Measurements from ENCODE around the gene AJAP1.

DNA sequence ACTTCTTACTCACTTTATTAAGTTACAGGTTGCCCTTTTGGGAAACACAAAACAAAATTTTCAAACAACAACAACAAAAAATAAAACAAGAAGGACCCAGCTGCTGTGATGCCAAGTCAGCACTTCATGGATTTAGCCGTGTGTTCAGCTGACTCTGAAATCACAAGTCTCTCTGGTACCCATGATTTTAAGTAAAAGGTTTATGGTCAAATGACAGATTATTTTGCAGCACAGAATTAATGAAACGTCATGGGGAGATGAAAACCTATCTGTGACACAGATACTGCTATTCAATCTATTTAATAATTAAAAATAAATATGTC, 7.1 kb downstream of the AJAP1 start:
- TF ChIP-seq, protein P1, sequence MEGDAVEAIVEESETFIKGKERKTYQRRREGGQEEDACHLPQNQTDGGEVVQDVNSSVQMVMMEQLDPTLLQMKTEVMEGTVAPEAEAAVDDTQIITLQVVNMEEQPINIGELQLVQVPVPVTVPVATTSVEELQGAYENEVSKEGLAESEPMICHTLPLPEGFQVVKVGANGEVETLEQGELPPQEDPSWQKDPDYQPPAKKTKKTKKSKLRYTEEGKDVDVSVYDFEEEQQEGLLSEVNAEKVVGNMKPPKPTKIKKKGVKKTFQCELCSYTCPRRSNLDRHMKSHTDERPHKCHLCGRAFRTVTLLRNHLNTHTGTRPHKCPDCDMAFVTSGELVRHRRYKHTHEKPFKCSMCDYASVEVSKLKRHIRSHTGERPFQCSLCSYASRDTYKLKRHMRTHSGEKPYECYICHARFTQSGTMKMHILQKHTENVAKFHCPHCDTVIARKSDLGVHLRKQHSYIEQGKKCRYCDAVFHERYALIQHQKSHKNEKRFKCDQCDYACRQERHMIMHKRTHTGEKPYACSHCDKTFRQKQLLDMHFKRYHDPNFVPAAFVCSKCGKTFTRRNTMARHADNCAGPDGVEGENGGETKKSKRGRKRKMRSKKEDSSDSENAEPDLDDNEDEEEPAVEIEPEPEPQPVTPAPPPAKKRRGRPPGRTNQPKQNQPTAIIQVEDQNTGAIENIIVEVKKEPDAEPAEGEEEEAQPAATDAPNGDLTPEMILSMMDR (IDR thresholded peaks at IDR 0.05), result no peak
- TF ChIP-seq POLR2AphosphoS5 (IDR thresholded peaks at IDR 0.05; ENCODE audit: low read depth, low read length) (no peak), TCF7L2 (IDR thresholded peaks at IDR 0.05; ENCODE audit: low read depth, low read length) (no peak), SIN3A (IDR thresholded peaks at IDR 0.05; ENCODE audit: borderline replicate concordance, insufficient read depth, low read depth, low read length) (no peak)
- TF ChIP-seq, protein P2, sequence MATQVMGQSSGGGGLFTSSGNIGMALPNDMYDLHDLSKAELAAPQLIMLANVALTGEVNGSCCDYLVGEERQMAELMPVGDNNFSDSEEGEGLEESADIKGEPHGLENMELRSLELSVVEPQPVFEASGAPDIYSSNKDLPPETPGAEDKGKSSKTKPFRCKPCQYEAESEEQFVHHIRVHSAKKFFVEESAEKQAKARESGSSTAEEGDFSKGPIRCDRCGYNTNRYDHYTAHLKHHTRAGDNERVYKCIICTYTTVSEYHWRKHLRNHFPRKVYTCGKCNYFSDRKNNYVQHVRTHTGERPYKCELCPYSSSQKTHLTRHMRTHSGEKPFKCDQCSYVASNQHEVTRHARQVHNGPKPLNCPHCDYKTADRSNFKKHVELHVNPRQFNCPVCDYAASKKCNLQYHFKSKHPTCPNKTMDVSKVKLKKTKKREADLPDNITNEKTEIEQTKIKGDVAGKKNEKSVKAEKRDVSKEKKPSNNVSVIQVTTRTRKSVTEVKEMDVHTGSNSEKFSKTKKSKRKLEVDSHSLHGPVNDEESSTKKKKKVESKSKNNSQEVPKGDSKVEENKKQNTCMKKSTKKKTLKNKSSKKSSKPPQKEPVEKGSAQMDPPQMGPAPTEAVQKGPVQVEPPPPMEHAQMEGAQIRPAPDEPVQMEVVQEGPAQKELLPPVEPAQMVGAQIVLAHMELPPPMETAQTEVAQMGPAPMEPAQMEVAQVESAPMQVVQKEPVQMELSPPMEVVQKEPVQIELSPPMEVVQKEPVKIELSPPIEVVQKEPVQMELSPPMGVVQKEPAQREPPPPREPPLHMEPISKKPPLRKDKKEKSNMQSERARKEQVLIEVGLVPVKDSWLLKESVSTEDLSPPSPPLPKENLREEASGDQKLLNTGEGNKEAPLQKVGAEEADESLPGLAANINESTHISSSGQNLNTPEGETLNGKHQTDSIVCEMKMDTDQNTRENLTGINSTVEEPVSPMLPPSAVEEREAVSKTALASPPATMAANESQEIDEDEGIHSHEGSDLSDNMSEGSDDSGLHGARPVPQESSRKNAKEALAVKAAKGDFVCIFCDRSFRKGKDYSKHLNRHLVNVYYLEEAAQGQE (IDR thresholded peaks at IDR 0.05; ENCODE audit: insufficient read depth in 1 of 2, low read depth in 2 of 2, low read length in 1 of 2), result no peak

All from Panc1 (cell line).